Measurements from ENCODE around the gene LNPK.

Gene LNPK

DNA sequence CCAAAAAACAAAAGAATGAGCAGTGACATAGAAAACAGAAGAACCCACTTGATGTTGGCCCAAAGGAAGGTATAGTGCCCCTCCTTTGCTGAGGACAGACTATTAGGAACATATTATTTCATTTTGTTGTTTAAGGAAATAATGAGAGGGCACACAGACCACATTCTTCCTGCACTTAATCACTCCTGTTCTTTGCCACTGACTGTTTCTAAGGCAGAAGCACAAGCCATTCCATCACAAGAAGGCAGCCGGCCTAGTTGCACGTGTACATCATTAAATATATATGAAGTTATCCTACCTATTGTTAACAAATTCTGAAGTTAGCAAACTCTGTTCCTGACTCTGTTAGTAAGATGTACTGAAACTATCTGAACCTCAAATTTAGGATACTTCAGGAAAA is 110.0 kb downstream of the LNPK start:
- DNase-seq: no peak

DNA sequence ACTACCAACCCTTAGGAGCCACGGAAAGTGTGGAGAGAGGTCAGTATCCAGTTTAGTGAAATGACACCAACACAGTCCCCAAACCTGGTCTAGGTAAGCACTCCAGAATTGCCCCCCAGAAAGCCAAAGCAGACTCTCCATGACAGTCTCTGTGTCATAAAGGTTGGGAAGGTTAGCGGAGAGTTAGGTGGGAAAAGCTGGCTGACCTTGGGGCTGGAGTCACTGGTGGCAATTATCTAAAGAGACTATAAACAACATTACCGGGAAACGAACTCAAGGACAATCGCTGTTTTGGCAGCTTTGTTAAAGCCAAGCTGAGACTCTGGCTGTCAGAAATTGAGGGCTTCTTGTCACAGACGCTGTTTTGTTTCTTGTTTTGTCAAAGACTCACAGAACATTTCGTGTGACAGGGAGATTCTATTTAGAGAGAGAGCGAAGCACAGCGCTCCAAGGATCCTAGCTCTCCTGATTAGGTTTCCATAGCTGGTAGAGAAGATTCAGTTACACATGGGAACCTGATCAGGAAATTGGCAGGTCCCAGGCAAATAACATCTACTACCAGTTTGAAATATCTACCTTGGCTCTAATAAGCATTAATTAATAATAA is 111.3 kb downstream of the LNPK start:
- peak; percentile 34 for DNase-seq

GRCh38 chr2:175889701-175890302 is 112.3 kb downstream of the LNPK start:
- DNase-seq: peak; percentile 89

- peak; percentile 43 for DNase-seq
These were observed 114.3 kb downstream of the LNPK start for GRCh38 chr2:175887776-175888175.

DNA sequence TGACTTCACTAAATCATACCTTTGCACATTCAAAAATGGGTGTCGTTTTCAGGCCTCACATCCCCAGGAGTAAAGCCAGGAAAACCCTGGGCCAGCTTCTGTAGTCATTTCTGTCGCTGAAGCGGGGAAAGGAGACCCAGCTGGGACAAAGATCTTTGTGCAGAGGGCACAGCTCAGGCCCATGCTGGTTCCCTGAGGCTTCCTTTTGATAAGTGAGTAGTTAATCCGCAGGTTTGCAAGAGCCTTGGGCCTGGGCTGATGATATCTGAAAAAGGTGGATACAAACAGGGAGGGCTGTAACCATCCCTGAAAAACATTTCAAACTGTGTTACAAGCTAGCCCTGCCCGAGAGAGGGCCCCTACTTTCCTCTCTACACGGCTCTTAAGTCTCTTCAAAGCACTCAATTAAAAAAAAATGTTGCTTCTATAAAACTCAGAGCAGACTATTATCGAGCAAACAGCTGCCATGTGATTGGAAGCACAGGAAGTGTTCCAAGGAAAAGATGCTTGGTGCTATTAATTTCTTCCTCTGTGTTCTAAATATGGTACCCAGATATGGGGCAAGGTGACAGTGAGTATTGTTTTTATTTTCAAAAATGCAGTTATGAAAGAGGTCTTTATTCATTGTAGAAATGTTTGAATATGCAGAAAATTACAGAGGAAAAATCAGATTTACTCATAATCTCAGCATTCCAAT is 117.2 kb downstream of the LNPK start:
- DNase-seq: no peak

DNA sequence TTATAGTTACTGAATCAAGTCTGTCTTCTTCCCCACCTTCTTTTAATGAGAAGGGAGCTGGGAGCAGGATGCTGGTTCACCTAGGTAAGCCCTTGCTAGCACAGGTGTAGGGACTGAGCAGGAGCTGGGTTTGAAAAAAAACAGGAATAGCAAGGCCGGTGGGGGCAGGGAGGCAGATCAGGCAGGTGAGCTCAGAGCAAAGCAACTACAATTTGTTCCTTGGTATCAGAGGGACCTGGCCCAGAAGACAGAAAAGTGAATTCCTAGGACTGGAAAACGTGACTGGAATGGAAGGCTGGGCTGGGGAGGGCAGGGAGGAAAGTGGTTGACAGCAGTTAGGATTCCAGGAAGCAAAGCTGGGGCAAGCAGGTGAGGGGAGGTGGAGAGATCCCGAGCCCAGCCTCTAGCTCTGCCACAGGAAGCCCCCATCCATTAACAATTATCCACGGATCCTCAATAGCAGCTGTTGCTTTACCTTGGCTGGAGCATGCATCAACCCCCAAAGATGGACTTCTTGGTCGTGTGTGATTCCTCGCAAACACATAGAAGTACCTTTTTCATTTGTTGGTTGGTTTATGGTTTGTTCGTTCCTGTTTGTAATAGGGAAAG is 118.4 kb downstream of the LNPK start:
- no peak for DNase-seq

DNA sequence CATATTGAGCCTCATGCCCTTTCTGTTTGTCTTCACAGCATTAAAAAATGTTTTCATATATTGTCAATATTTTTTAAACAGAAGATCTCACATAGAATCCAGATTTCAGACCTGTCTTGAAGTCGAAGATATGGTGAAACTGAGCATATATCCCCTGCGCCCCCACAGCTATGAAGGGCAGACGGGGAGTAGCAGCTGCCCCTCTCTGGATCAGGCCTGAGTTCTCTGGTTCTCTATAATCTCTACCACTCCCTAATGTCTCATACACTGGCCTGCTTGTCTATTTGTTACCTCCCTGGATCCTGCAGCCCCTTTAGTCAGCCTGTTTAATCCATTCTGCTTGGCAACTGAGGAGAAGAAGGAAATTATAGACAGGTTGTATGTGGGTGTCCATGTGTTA is 122.4 kb downstream of the LNPK start:
- DNase-seq: no peak

GRCh38 chr2:175877845-175878544 is 124.1 kb downstream of the LNPK start:
- no peak for DNase-seq

DNA sequence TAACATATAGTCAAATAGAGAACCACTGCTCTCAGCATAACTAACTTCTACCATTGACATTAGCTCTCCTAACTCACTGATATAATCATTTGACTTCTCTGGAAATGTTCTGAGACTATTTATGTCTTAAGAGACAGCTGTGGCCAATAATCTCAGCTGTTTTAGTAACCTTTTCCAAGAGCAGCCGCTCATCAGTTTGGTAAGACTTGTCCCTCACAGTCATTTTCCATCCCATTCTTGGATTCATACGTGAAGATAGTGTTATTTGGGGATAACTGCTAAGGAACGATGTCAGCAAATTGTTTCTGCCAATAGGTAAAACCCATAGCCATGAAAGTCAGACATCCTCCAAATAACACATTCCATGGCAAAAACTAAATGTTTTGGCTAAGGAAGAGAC is 127.8 kb downstream of the LNPK start:
- DNase-seq: no peak

Measured in NCI-H1092 treated with DMSO at 0.1 percent for 48 hours (cell line).